Measurements from ENCODE around the gene ZNF124.

DNA sequence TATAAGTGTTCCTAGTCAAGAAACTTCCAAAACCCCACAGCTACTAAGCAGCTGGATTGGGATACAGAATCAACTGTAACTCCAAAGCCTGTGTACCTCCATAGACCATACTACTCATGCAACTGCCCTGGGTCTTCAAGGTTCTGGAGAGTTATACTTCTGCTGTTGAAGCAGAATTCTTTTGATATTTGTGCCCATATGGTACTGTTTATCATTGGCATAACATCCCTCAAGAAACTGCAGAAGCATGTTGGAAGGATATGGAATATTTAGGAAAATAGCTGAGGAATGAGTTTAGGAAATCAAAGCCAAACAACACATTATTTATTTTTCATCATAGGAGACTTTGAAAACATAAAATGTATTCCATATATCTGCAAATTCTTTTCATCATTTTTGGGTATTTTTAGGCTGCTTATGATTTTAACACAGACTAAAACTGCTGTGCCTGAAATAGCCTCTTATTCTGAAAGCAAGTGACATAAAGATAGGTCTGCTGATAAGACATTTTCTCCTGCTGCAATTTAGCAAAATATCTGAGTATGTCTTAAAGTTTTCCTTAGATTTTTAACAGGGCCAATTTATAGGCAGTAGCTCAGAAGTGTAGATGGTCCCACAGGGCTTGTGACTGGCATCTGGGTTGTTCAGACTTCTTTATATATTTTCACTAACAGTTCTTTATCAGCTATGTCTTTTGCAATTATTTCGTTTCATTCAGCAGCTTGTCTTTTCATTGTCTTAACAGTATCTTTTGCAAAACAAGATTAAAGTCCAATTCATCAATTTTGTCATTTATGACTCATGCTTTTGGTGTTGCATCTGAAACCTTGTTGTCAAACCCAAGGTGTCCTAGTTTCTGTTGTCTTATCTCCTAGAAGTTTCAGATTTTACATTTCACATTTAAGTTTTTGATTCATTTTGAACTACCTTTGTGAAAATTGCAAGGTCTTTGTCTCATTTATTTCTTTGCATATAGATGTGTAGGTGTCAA lies 41.1 kb upstream of the ZNF124 start:
- no peak for TF ChIP-seq SP1 (CRISPR knock-in tag; conservative IDR thresholded peaks at IDR 0.05)
- TF ChIP-seq USF2 (CRISPR knock-in tag; IDR thresholded peaks at IDR 0.05) = no peak
- TF ChIP-seq, protein P1, sequence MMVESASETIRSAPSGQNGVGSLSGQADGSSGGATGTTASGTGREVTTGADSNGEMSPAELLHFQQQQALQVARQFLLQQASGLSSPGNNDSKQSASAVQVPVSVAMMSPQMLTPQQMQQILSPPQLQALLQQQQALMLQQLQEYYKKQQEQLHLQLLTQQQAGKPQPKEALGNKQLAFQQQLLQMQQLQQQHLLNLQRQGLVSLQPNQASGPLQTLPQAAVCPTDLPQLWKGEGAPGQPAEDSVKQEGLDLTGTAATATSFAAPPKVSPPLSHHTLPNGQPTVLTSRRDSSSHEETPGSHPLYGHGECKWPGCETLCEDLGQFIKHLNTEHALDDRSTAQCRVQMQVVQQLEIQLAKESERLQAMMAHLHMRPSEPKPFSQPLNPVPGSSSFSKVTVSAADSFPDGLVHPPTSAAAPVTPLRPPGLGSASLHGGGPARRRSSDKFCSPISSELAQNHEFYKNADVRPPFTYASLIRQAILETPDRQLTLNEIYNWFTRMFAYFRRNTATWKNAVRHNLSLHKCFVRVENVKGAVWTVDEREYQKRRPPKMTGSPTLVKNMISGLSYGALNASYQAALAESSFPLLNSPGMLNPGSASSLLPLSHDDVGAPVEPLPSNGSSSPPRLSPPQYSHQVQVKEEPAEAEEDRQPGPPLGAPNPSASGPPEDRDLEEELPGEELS (CRISPR knock-in tag; IDR thresholded peaks at IDR 0.05) = no peak
- TF ChIP-seq, protein P2, sequence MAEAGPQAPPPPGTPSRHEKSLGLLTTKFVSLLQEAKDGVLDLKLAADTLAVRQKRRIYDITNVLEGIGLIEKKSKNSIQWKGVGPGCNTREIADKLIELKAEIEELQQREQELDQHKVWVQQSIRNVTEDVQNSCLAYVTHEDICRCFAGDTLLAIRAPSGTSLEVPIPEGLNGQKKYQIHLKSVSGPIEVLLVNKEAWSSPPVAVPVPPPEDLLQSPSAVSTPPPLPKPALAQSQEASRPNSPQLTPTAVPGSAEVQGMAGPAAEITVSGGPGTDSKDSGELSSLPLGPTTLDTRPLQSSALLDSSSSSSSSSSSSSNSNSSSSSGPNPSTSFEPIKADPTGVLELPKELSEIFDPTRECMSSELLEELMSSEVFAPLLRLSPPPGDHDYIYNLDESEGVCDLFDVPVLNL (CRISPR knock-in tag; IDR thresholded peaks at IDR 0.05; ENCODE audit: borderline replicate concordance, low read depth) = no peak
- TF ChIP-seq AR (CRISPR knock-in tag; IDR thresholded peaks at IDR 0.05) = no peak
- TF ChIP-seq, protein P3, sequence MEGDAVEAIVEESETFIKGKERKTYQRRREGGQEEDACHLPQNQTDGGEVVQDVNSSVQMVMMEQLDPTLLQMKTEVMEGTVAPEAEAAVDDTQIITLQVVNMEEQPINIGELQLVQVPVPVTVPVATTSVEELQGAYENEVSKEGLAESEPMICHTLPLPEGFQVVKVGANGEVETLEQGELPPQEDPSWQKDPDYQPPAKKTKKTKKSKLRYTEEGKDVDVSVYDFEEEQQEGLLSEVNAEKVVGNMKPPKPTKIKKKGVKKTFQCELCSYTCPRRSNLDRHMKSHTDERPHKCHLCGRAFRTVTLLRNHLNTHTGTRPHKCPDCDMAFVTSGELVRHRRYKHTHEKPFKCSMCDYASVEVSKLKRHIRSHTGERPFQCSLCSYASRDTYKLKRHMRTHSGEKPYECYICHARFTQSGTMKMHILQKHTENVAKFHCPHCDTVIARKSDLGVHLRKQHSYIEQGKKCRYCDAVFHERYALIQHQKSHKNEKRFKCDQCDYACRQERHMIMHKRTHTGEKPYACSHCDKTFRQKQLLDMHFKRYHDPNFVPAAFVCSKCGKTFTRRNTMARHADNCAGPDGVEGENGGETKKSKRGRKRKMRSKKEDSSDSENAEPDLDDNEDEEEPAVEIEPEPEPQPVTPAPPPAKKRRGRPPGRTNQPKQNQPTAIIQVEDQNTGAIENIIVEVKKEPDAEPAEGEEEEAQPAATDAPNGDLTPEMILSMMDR (IDR thresholded peaks at IDR 0.05) = no peak

Data from WTC11 (cell line).